Activated CD8-positive, alpha-beta T cell treated with anti-CD3 and anti-CD28 coated beads for 36 hours (primary cell): Measurements from ENCODE around the gene MND1. TPM values are rescaled to one million over a fixed set of nuclear protein-coding genes. Genes with fewer than 3 reads are reported as not detected.

Source experiments
- ATAC-seq: fragments of 200-7000 bp; cut with Tn5 transposase; one replicate; pipeline ENCODE4 v1.10.0; 2021; ENCODE audit warnings: mild to moderate bottlenecking, moderate library complexity
- CTCF ChIA-PET: fragments of 350-600 bp; sonication (Branson Sonifier 250); formaldehyde crosslinking; loops from one replicate; lab custom pipeline; 2021; ENCODE audit warnings: antibody characterized with exemption; lab: Charles Lee
- POLR2A ChIA-PET: fragments of 350-600 bp; sonication (Branson Sonifier 250); formaldehyde crosslinking; loops from one replicate; lab custom pipeline; 2021; ENCODE audit warnings: antibody characterized with exemption; lab: Charles Lee
- DNase-seq: peaks from one replicate; pipeline ENCODE4 v3.0.0-alpha.2; 2020
- H3K27ac Mint-ChIP-seq: one replicate; pipeline ENCODE4 v1.8.0; 2021; ENCODE audit warnings: mild to moderate bottlenecking, mixed read lengths
- H3K27me3 Mint-ChIP-seq: one replicate; pipeline ENCODE4 v1.8.0; 2021; ENCODE audit warnings: mixed read lengths
- H3K36me3 Mint-ChIP-seq: one replicate; pipeline ENCODE4 v1.8.0; 2021; ENCODE audit warnings: low read depth, mixed read lengths
- H3K4me1 Mint-ChIP-seq: one replicate; pipeline ENCODE4 v1.8.0; 2021; ENCODE audit warnings: low read depth, mixed read lengths
- H3K4me3 Mint-ChIP-seq: one replicate; pipeline ENCODE4 v1.8.0; 2021; ENCODE audit warnings: mild to moderate bottlenecking, moderate library complexity, mixed read lengths
- H3K9me3 Mint-ChIP-seq: one replicate; pipeline ENCODE4 v1.8.0; 2021; ENCODE audit warnings: mixed read lengths
- CTCF ChIP-seq: fragments of 200-600 bp; IDR thresholded peaks from one replicate; pipeline ENCODE4 v1.8.0; 2022; ENCODE audit warnings: antibody characterized with exemption, mild to moderate bottlenecking
- intact Hi-C: fragments of 100-400 bp; cut with micrococcal nuclease; formaldehyde crosslinking; loops from one replicate; pipeline ENCODE4 v1.10.0; 2022
- total RNA-seq, 2 experiments: library from RNA; stranded (reverse); gene quantifications; one replicate each; pipeline ENCODE4 v1.2.3, GENCODE V29; 2021

MND1 gene
- total RNA-seq, 2 experiments from 2014 or later = 48.0 to 50.0 TPM

GRCh38 chr4:153387981-153388380 is 43.5 kb downstream of the MND1 start:
- Mint-ChIP-seq H3K4me3 (no peak overlapping the region), H3K27ac (no peak overlapping the region), H3K36me3 (peaks cover 10% of the 10 kb centered on the region), H3K4me1 (no peaks in the 10 kb centered on the region), H3K27me3 (no peaks in the 10 kb centered on the region), H3K9me3 (no peaks in the 10 kb centered on the region)
- DNase-seq = no peak
- POLR2A ChIA-PET = interaction anchor here (1.4 kb wide), 1 partner anchor 11 kb away, joined by 4 read pairs; no protein-coding TSS in a partner anchor
- intact Hi-C loops = no loop called here
- ATAC-seq = no peak
- TF ChIP-seq CTCF = no peak
- CTCF ChIA-PET = interaction anchor here (1.6 kb wide), 1 partner anchor 13 kb away, joined by 5 read pairs; no protein-coding TSS in a partner anchor

- H3K36me3 Mint-ChIP-seq = peaks cover 7% of the 10 kb centered on the region
- POLR2A ChIA-PET = no interaction called here
- H3K4me3 Mint-ChIP-seq = no peak overlapping the region
- no peaks in the 10 kb centered on the region for H3K9me3 Mint-ChIP-seq
- intact Hi-C loops = no loop called here
- TF ChIP-seq CTCF = no peak
- no peak overlapping the region for H3K27ac Mint-ChIP-seq
- CTCF ChIA-PET = no interaction called here
- DNase-seq = no peak
- no peak for ATAC-seq
- H3K4me1 Mint-ChIP-seq = peaks cover 6% of the 10 kb centered on the region
- no peaks in the 10 kb centered on the region for H3K27me3 Mint-ChIP-seq
Measured at GRCh38 chr4:153393397-153393796, 48.9 kb downstream of the MND1 start.

- no peak for ATAC-seq
- TF ChIP-seq CTCF = no peak
- Mint-ChIP-seq H3K4me1 (peaks cover 12% of the 10 kb centered on the region), H3K27me3 (no peaks in the 10 kb centered on the region), H3K9me3 (no peaks in the 10 kb centered on the region), H3K36me3 (peaks cover 7% of the 10 kb centered on the region), H3K4me3 (no peak overlapping the region), H3K27ac (no peak overlapping the region)
- no peak for DNase-seq
- CTCF ChIA-PET = no interaction called here
- POLR2A ChIA-PET = interaction anchor here (1.0 kb wide), 1 partner anchor 20 kb away, joined by 3 read pairs; no protein-coding TSS in a partner anchor
- intact Hi-C loops = no loop called here
Measured at GRCh38 chr4:153394945-153395344, 50.5 kb downstream of the MND1 start.

GRCh38 chr4:153398713-153399112 is 54.2 kb downstream of the MND1 start:
- H3K4me3 Mint-ChIP-seq = no peak overlapping the region
- DNase-seq (no peak), ATAC-seq (no peak)
- no peak for TF ChIP-seq CTCF
- H3K27me3 Mint-ChIP-seq = no peaks in the 10 kb centered on the region
- peaks cover 12% of the 10 kb centered on the region for H3K36me3 Mint-ChIP-seq
- CTCF ChIA-PET = interaction anchor here (0.9 to 1.5 kb wide), 4 partner anchors 12 to 55 kb away, joined by 3 to 4 read pairs (median 3); no protein-coding TSS in a partner anchor
- intact Hi-C loops = no loop called here
- H3K9me3 Mint-ChIP-seq = no peaks in the 10 kb centered on the region
- POLR2A ChIA-PET = interaction anchor here (0.7 to 0.8 kb wide), 2 partner anchors 10 to 19 kb away, joined by 3 to 4 read pairs; no protein-coding TSS in a partner anchor
- H3K27ac Mint-ChIP-seq = no peak overlapping the region
- peaks cover 12% of the 10 kb centered on the region for H3K4me1 Mint-ChIP-seq

- no peaks in the 10 kb centered on the region for H3K9me3 Mint-ChIP-seq
Measured at GRCh38 chr4:153399358-153399757, 54.9 kb downstream of the MND1 start.

More at GRCh38 chr4:153399358-153399757, 54.9 kb downstream of the MND1 start:
- H3K27ac Mint-ChIP-seq = no peak overlapping the region
- peaks cover 12% of the 10 kb centered on the region for H3K4me1 Mint-ChIP-seq
- peaks cover 9% of the 10 kb centered on the region for H3K36me3 Mint-ChIP-seq
- DNase-seq (no peak), ATAC-seq (no peak)
- POLR2A ChIA-PET = interaction anchor here (0.8 kb wide), 1 partner anchor 11 kb away, joined by 4 read pairs; no protein-coding TSS in a partner anchor
- CTCF ChIA-PET = interaction anchor here (1.5 kb wide), 2 partner anchors 28 to 55 kb away, joined by 3 to 4 read pairs; no protein-coding TSS in a partner anchor
- no peak overlapping the region for H3K4me3 Mint-ChIP-seq
- TF ChIP-seq CTCF = no peak
- intact Hi-C loops = no loop called here
- H3K27me3 Mint-ChIP-seq = no peaks in the 10 kb centered on the region
